Iris pigment epithelial cell (primary cell): ENCODE measurements around the gene MAPK8IP2.

Experiments used
- DNase-seq: peaks from one replicate; pipeline ENCODE4 v3.0.0-alpha.2; 2011; ENCODE audit warnings: low read depth

MAPK8IP2 gene

GRCh38 chr22:50600538-50600937, at the start of gene MAPK8IP2:
Gene MAPK8IP2 (plus strand): TSS chr22:50600793. CDS start chr22:50600819, 26 bp downstream.
- DNase-seq = no peak

GRCh38 chr22:50551160-50551752, 49.3 kb upstream of the MAPK8IP2 start:
- no peak for DNase-seq

GRCh38 chr22:50553310-50553709, 47.3 kb upstream of the MAPK8IP2 start:
- DNase-seq = no peak

GRCh38 chr22:50556703-50557102, 43.9 kb upstream of the MAPK8IP2 start:
- DNase-seq = no peak

GRCh38 chr22:50560034-50560433, 40.6 kb upstream of the MAPK8IP2 start:
- DNase-seq = no peak

- no peak for DNase-seq
These were observed 38.9 kb upstream of the MAPK8IP2 start for GRCh38 chr22:50561401-50562358.

GRCh38 chr22:50562523-50563412, 37.8 kb upstream of the MAPK8IP2 start, which contains the start of gene SYCE3:
Gene SYCE3 (minus strand): TSS chr22:50562919. CDS start chr22:50556405, 6,514 bp downstream.
- peak; percentile 79 for DNase-seq

- no peak for DNase-seq
These were observed 37.0 kb upstream of the MAPK8IP2 start for GRCh38 chr22:50563413-50564160.

GRCh38 chr22:50564289-50564688, 36.3 kb upstream of the MAPK8IP2 start:
- DNase-seq = no peak

GRCh38 chr22:50567721-50568252, 32.8 kb upstream of the MAPK8IP2 start:
- no peak for DNase-seq

- no peak for DNase-seq
These were observed 32.0 kb upstream of the MAPK8IP2 start for GRCh38 chr22:50568626-50569025.

GRCh38 chr22:50569041-50569459, 31.5 kb upstream of the MAPK8IP2 start:
- DNase-seq = no peak

- DNase-seq = no peak
These were observed 30.6 kb upstream of the MAPK8IP2 start for GRCh38 chr22:50569896-50570535.

- DNase-seq = no peak
These were observed 29.7 kb upstream of the MAPK8IP2 start for GRCh38 chr22:50570861-50571260.

- DNase-seq = no peak
These were observed 29.1 kb upstream of the MAPK8IP2 start for GRCh38 chr22:50571264-50572175.

GRCh38 chr22:50572965-50573364, 27.6 kb upstream of the MAPK8IP2 start:
- DNase-seq = no peak

- DNase-seq = no peak
These were observed 26.9 kb upstream of the MAPK8IP2 start for GRCh38 chr22:50573491-50574382.

- DNase-seq = no peak
These were observed 26.2 kb upstream of the MAPK8IP2 start for GRCh38 chr22:50574383-50574755.
